ENCODE results near the gene LCN9.

- TF ChIP-seq CTCF (conservative IDR thresholded peaks at IDR 0.05; ENCODE audit: low read depth in 2 of 2), result no peak
- TF ChIP-seq REST (IDR thresholded peaks at IDR 0.05; ENCODE audit: unreplicated experiment), result no peak
- TF ChIP-seq EZH2 (IDR thresholded peaks at IDR 0.05; ENCODE audit: low read depth, unreplicated experiment), result no peak
- TF ChIP-seq POLR2AphosphoS5 (IDR thresholded peaks at IDR 0.05; ENCODE audit: low read depth), result no peak
- TF ChIP-seq STAT1 (IDR thresholded peaks at IDR 0.05; ENCODE audit: unreplicated experiment), result no peak
- no peak for TF ChIP-seq ETS1 (IDR thresholded peaks at IDR 0.05)
- TF ChIP-seq EZH2phosphoT487 (IDR thresholded peaks at IDR 0.05; ENCODE audit: unreplicated experiment), result no peak
Observed at GRCh38 chr9:135664266-135664665, 1.2 kb downstream of the LCN9 start.
